HG02885 (cell line): ENCODE measurements around the gene NDE1.

ENCODE experiments used
- ATAC-seq: cut with Tn5 transposase; IDR thresholded peaks from one replicate; pipeline ENCODE4 v1.9.1; 2021; ENCODE audit warnings: mild to moderate bottlenecking; ENCODE audit not compliant: unreplicated experiment, poor library complexity

NDE1 gene

GRCh38 chr16:15729152-15729551 lies 79.1 kb downstream of the NDE1 start:
- no peak for ATAC-seq

- ATAC-seq, result no peak
These were observed 82.4 kb downstream of the NDE1 start for GRCh38 chr16:15732416-15732815.

GRCh38 chr16:15735610-15736009 lies 85.6 kb downstream of the NDE1 start:
- ATAC-seq, result no peak

- ATAC-seq, result no peak
These were observed 86.5 kb downstream of the NDE1 start for GRCh38 chr16:15736529-15736928.

- ATAC-seq, result no peak
These were observed 87.1 kb downstream of the NDE1 start for GRCh38 chr16:15737140-15737644.

GRCh38 chr16:15739464-15739863 lies 89.4 kb downstream of the NDE1 start:
- no peak for ATAC-seq

- ATAC-seq, result no peak
These were observed 89.9 kb downstream of the NDE1 start for GRCh38 chr16:15739950-15740349.

GRCh38 chr16:15741207-15741871 lies 91.3 kb downstream of the NDE1 start:
- ATAC-seq, result no peak

- no peak for ATAC-seq
These were observed 92.7 kb downstream of the NDE1 start for GRCh38 chr16:15742716-15743115.

GRCh38 chr16:15743657-15744056 lies 93.6 kb downstream of the NDE1 start:
- no peak for ATAC-seq

- ATAC-seq, result no peak
These were observed 96.3 kb downstream of the NDE1 start for GRCh38 chr16:15746332-15746731.

- no peak for ATAC-seq
These were observed 97.9 kb downstream of the NDE1 start for GRCh38 chr16:15747937-15748336.

GRCh38 chr16:15748654-15749053 lies 98.6 kb downstream of the NDE1 start:
- no peak for ATAC-seq

GRCh38 chr16:15749371-15749770 lies 99.3 kb downstream of the NDE1 start:
- no peak for ATAC-seq

GRCh38 chr16:15749985-15750384 lies 99.9 kb downstream of the NDE1 start:
- ATAC-seq, result no peak

- no peak for ATAC-seq
These were observed 101.9 kb downstream of the NDE1 start for GRCh38 chr16:15751940-15752339.

- ATAC-seq, result no peak
These were observed 102.9 kb downstream of the NDE1 start for GRCh38 chr16:15752717-15753488.

GRCh38 chr16:15754821-15755534 lies 104.9 kb downstream of the NDE1 start:
- no peak for ATAC-seq

GRCh38 chr16:15757077-15757386 lies 107.0 kb downstream of the NDE1 start:
- ATAC-seq, result no peak

GRCh38 chr16:15757630-15758251 lies 107.7 kb downstream of the NDE1 start:
- ATAC-seq, result no peak

GRCh38 chr16:15759070-15759469 lies 109.0 kb downstream of the NDE1 start:
- no peak for ATAC-seq
